Ectodermal cell (in vitro differentiated cells): ENCODE data around the gene JMJD1C.
"Not testable (repeated sequence)": the region's sequence is repeated elsewhere in the genome, so short reads cannot be mapped to it uniquely, and the experiment has no call there.

Experiments
- H3K27ac ChIP-seq: 2 replicates; pipeline ENCODE4 v1.7.0; 2013; ENCODE audit warnings: mild to moderate bottlenecking, low read depth, low read length; ENCODE audit not compliant: insufficient read depth, poor library complexity, severe bottlenecking
- H3K27me3 ChIP-seq: 2 replicates; pipeline ENCODE4 v1.7.0; 2013; ENCODE audit warnings: mild to moderate bottlenecking, low read length; ENCODE audit not compliant: insufficient read depth, control insufficient read depth, poor library complexity, severe bottlenecking
- H3K36me3 ChIP-seq: one replicate; pipeline ENCODE4 v1.7.0; 2013; ENCODE audit warnings: low read length; ENCODE audit not compliant: control insufficient read depth, insufficient read depth
- H3K4me1 ChIP-seq: one replicate; pipeline ENCODE4 v1.7.0; 2013; ENCODE audit warnings: low read length; ENCODE audit not compliant: control insufficient read depth, insufficient read depth
- H3K4me3 ChIP-seq: 2 replicates; pipeline ENCODE4 v1.7.0; 2013; ENCODE audit warnings: low read depth, low read length, control low read depth; ENCODE audit not compliant: insufficient read depth
- H3K9me3 ChIP-seq: 2 replicates; pipeline ENCODE4 v1.7.0; 2013; ENCODE audit warnings: mild to moderate bottlenecking, low read length, moderate library complexity; ENCODE audit not compliant: control insufficient read depth
- WGBS, 2 experiments: methylation state at CpG; one replicate each; pipeline ENCODE4 v1.1.7; 2013; ENCODE audit warnings: missing lambda C conversion rate in 2 of 2; 5-methylcytosine and 5-hydroxymethylcytosine counted together

Gene JMJD1C

GRCh38 chr10:63497321-63497720 is 31.5 kb upstream of the JMJD1C start:
- WGBS, 2 experiments, result 90 to 97% methylated on average over 1 of the region's 1 CpG

GRCh38 chr10:63496561-63496960 is 30.8 kb upstream of the JMJD1C start:
- 94 to 97% methylated on average over 1 of the region's 1 CpG for WGBS, 2 experiments
- Histone ChIP-seq H3K27me3 (no peaks in the 10 kb centered on the region), H3K36me3 (no peaks in the 10 kb centered on the region), H3K9me3 (no peaks in the 10 kb centered on the region), H3K27ac (no peak overlapping the region), H3K4me3 (no peak overlapping the region), H3K4me1 (no peaks in the 10 kb centered on the region)

More at GRCh38 chr10:63497321-63497720, 31.5 kb upstream of the JMJD1C start:
- H3K27ac ChIP-seq, result no peak overlapping the region
- no peaks in the 10 kb centered on the region for H3K9me3 ChIP-seq
- no peaks in the 10 kb centered on the region for H3K36me3 ChIP-seq
- no peak overlapping the region for H3K4me3 ChIP-seq
- H3K4me1 ChIP-seq, result no peaks in the 10 kb centered on the region
- no peaks in the 10 kb centered on the region for H3K27me3 ChIP-seq

- Histone ChIP-seq H3K4me3 (no peak overlapping the region), H3K4me1 (no peaks in the 10 kb centered on the region), H3K27me3 (no peaks in the 10 kb centered on the region), H3K36me3 (no peaks in the 10 kb centered on the region), H3K9me3 (no peaks in the 10 kb centered on the region), H3K27ac (no peak overlapping the region)
- 86 to 88% methylated on average over 2 of the region's 2 CpGs for WGBS, 2 experiments
Measured at GRCh38 chr10:63494951-63495350, 29.2 kb upstream of the JMJD1C start.

GRCh38 chr10:63493004-63493403 is 27.2 kb upstream of the JMJD1C start:
- no peak overlapping the region for H3K27ac ChIP-seq

GRCh38 chr10:63492317-63492690 is 26.5 kb upstream of the JMJD1C start:
- H3K27ac ChIP-seq, result not testable (repeated sequence)
- 93 to 96% methylated on average over 6 of the region's 6 CpGs for WGBS, 2 experiments

More at GRCh38 chr10:63493004-63493403, 27.2 kb upstream of the JMJD1C start:
- Histone ChIP-seq H3K9me3 (no peaks in the 10 kb centered on the region), H3K4me3 (no peak overlapping the region), H3K4me1 (no peaks in the 10 kb centered on the region), H3K36me3 (no peaks in the 10 kb centered on the region), H3K27me3 (no peaks in the 10 kb centered on the region)
- WGBS, 2 experiments, result 93 to 94% methylated on average over 2 to 4 of the region's 4 CpGs

GRCh38 chr10:63491588-63492316 is 26.0 kb upstream of the JMJD1C start:
- H3K27me3 ChIP-seq, result no peaks in the 10 kb centered on the region
- H3K4me3 ChIP-seq, result no peak overlapping the region
- H3K9me3 ChIP-seq, result no peaks in the 10 kb centered on the region
- no peaks in the 10 kb centered on the region for H3K36me3 ChIP-seq
- no peaks in the 10 kb centered on the region for H3K4me1 ChIP-seq
- peak overlapping the region; percentile 17 for H3K27ac ChIP-seq
- WGBS, 2 experiments, result 86 to 90% methylated on average over 6 to 8 of the region's 8 CpGs

More at GRCh38 chr10:63492317-63492690, 26.5 kb upstream of the JMJD1C start:
- not testable (repeated sequence) for H3K36me3 ChIP-seq, H3K9me3 ChIP-seq, H3K4me1 ChIP-seq, H3K27me3 ChIP-seq, H3K4me3 ChIP-seq

- 94% methylated on average over 3 of the region's 3 CpGs for WGBS, 2 experiments
- H3K27ac ChIP-seq, result no peak overlapping the region
- no peak overlapping the region for H3K4me3 ChIP-seq
- no peaks in the 10 kb centered on the region for H3K9me3 ChIP-seq
- H3K36me3 ChIP-seq, result no peaks in the 10 kb centered on the region
- H3K27me3 ChIP-seq, result no peaks in the 10 kb centered on the region
- H3K4me1 ChIP-seq, result peaks cover 4% of the 10 kb centered on the region
Measured at GRCh38 chr10:63489838-63490237, 24.1 kb upstream of the JMJD1C start.

- no peak overlapping the region for H3K27ac ChIP-seq
- H3K36me3 ChIP-seq, result no peaks in the 10 kb centered on the region
- peaks cover 4% of the 10 kb centered on the region for H3K4me1 ChIP-seq
- no peaks in the 10 kb centered on the region for H3K27me3 ChIP-seq
- 94 to 99% methylated on average over 3 of the region's 3 CpGs for WGBS, 2 experiments
- no peak overlapping the region for H3K4me3 ChIP-seq
- H3K9me3 ChIP-seq, result no peaks in the 10 kb centered on the region
Measured at GRCh38 chr10:63487990-63488389, 22.2 kb upstream of the JMJD1C start.

GRCh38 chr10:63483983-63484382 is 18.2 kb upstream of the JMJD1C start:
- H3K4me1 ChIP-seq, result peaks cover 4% of the 10 kb centered on the region
- 100% methylated on average over 1 of the region's 1 CpG for WGBS, 2 experiments
- H3K27me3 ChIP-seq, result no peaks in the 10 kb centered on the region
- H3K9me3 ChIP-seq, result no peaks in the 10 kb centered on the region
- no peaks in the 10 kb centered on the region for H3K36me3 ChIP-seq
- H3K27ac ChIP-seq, result no peak overlapping the region
- no peak overlapping the region for H3K4me3 ChIP-seq

- 86 to 89% methylated on average over 3 to 5 of the region's 6 CpGs for WGBS, 2 experiments
- H3K27ac ChIP-seq, result no peak overlapping the region
Measured at GRCh38 chr10:63481815-63482421, 16.1 kb upstream of the JMJD1C start.

More at GRCh38 chr10:63481815-63482421, 16.1 kb upstream of the JMJD1C start:
- Histone ChIP-seq H3K36me3 (no peaks in the 10 kb centered on the region), H3K4me3 (no peak overlapping the region), H3K4me1 (peaks cover 4% of the 10 kb centered on the region), H3K9me3 (no peaks in the 10 kb centered on the region), H3K27me3 (no peaks in the 10 kb centered on the region)
